BLaER1 treated with 17β-estradiol and CSF1 and Interleukin-3, amounts not matched to agents 10 nM and 100 nM (cell line): ENCODE results near the gene CCDC152.
A peak's percentile ranks its signal among the peaks of the same experiment; 100 is the strongest.

ENCODE experiments used
- H3K27ac ChIP-seq, 11 experiments: shearing (Covaris generic); formaldehyde crosslinking; 2 replicates each; pipeline ENCODE4 v1.8.1; 2022
- H3K27me3 ChIP-seq, 11 experiments: shearing (Covaris generic); formaldehyde crosslinking; 2 replicates each; pipeline ENCODE4 v1.8.1; 2022
- H3K36me3 ChIP-seq, 11 experiments: shearing (Covaris generic); formaldehyde crosslinking; 2 replicates each; pipeline ENCODE4 v1.8.1; 2022
- H3K4me1 ChIP-seq, 10 experiments: shearing (Covaris generic); formaldehyde crosslinking; 2 replicates each; pipeline ENCODE4 v1.8.1; 2022
- H3K4me2 ChIP-seq, 11 experiments: shearing (Covaris generic); formaldehyde crosslinking; 2 replicates each; pipeline ENCODE4 v1.8.1; 2022
- H3K4me3 ChIP-seq, 10 experiments: shearing (Covaris generic); formaldehyde crosslinking; 2 replicates each; pipeline ENCODE4 v1.8.1; 2022
- H3K9ac ChIP-seq, 11 experiments: shearing (Covaris generic); formaldehyde crosslinking; 2 replicates each; pipeline ENCODE4 v1.8.1; 2022
- H3K9me3 ChIP-seq, 11 experiments: shearing (Covaris generic); formaldehyde crosslinking; replicated peaks in 1 of 11; 2 replicates each; pipeline ENCODE4 v1.8.1; 2022
- H4K20me1 ChIP-seq, 11 experiments: shearing (Covaris generic); formaldehyde crosslinking; 2 replicates each; pipeline ENCODE4 v1.8.1; 2022
- Cebpa-rat ChIP-seq, 11 experiments: shearing (Covaris generic); IDR thresholded peaks; 2 replicates each; pipeline ENCODE4 v1.8.1; 2022

CCDC152 gene

DNA sequence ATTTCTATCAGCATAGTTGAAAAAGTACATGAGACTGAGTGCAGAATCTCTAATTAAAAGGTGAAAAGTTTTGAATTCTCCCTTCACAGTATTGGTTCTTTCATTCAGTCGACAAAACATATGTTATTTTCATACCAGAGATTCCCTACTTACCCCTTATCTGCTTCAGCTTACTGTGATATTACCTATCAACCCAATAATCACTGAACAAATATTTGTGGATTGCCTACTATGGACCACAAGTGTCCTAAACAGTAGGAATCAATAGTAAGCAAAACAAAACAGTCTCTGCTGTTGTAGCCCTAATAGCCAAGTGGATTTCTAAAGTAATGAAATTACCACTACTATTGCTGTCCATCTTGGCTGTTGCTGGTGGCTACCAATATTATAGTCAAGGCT is 11.5 kb downstream of the CCDC152 start:
- no peak overlapping the region for H3K4me2 ChIP-seq
- H3K9ac ChIP-seq, result no peak overlapping the region
- peaks cover 0 to 8% (median 0%) of the 10 kb centered on the region in 10 experiments; a peak in 1 of 20 replicates for H3K4me1 ChIP-seq
- TF ChIP-seq Cebpa-rat (IDR thresholded peaks at IDR 0.05), result no peak
- H3K9me3 ChIP-seq, result peaks cover 0 to 12% (median 5%) of the 10 kb centered on the region in 11 experiments; a peak in 9 of 22 replicates
- H3K27me3 ChIP-seq, result no peaks in the 10 kb centered on the region
- no peak overlapping the region for H3K4me3 ChIP-seq
- no peak overlapping the region for H3K27ac ChIP-seq
- H3K36me3 ChIP-seq, result no peaks in the 10 kb centered on the region
- no peaks in the 10 kb centered on the region for H4K20me1 ChIP-seq

GRCh38 chr5:42770003-42770402 is 13.4 kb downstream of the CCDC152 start:
- no peaks in the 10 kb centered on the region for H4K20me1 ChIP-seq
- H3K4me3 ChIP-seq, result no peak overlapping the region
- H3K27me3 ChIP-seq, result no peaks in the 10 kb centered on the region
- peaks cover 0 to 12% (median 4%) of the 10 kb centered on the region in 11 experiments; a peak in 9 of 22 replicates for H3K9me3 ChIP-seq
- no peak overlapping the region for H3K27ac ChIP-seq
- TF ChIP-seq Cebpa-rat (IDR thresholded peaks at IDR 0.05), result no peak
- peaks cover 0 to 8% (median 0%) of the 10 kb centered on the region in 10 experiments; a peak in 1 of 20 replicates for H3K4me1 ChIP-seq
- H3K9ac ChIP-seq, result no peak overlapping the region
- no peak overlapping the region for H3K4me2 ChIP-seq
- no peaks in the 10 kb centered on the region for H3K36me3 ChIP-seq

DNA sequence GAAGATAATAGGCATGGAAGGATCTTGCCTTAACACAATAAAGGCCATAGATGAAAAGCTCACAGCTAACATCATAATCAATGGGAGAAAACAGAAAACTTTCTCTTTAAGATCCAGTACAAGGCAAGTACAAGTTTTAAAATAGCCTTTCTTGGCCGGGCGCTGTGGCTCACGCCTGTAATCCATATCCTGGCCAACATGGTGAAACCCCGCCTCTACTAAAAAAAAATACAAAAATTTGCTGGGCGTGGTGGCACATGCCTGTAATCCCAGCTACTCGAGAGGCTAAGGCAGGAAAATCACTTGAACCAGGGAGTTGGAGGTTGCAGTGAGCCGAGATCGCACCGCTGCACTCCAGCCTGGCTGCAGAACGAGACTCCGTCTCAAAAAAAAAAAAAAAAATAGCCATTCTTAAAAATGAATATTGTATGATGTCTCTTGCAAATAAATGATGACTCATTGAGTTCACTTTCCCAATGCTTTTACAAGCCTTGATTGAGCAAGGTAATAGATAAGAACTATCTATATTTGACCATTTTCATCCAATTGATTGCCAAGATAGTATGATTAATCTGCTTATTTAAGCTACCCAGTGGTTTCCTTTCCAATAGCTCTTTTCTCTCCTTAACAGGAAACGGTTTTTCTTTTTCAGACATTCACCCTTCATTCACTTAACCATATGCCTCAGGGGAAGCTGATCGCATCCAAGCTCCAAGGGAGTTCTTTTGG is 15.8 kb downstream of the CCDC152 start:
- no peaks in the 10 kb centered on the region for H3K36me3 ChIP-seq
- peak overlapping the region in 1 of 11 experiments; percentile 2; a peak in 1 of 22 replicates for H3K4me2 ChIP-seq
- H4K20me1 ChIP-seq, result no peaks in the 10 kb centered on the region
- H3K9ac ChIP-seq, result no peak overlapping the region
- TF ChIP-seq Cebpa-rat (IDR thresholded peaks at IDR 0.05), result no peak
- peaks cover 0 to 7% (median 4%) of the 10 kb centered on the region in 11 experiments; a peak in 7 of 22 replicates for H3K9me3 ChIP-seq
- H3K27ac ChIP-seq, result no peak overlapping the region
- peaks cover 0 to 8% (median 0%) of the 10 kb centered on the region in 10 experiments; a peak in 1 of 20 replicates for H3K4me1 ChIP-seq
- no peaks in the 10 kb centered on the region for H3K27me3 ChIP-seq
- H3K4me3 ChIP-seq, result no peak overlapping the region

- Histone ChIP-seq H4K20me1 (no peaks in the 10 kb centered on the region), H3K4me2 (no peak overlapping the region), H3K9me3 (no peaks in the 10 kb centered on the region), H3K4me3 (no peak overlapping the region), H3K27me3 (no peaks in the 10 kb centered on the region), H3K27ac (no peak overlapping the region), H3K9ac (no peak overlapping the region), H3K36me3 (no peaks in the 10 kb centered on the region), H3K4me1 (peaks cover 0 to 5% (median 0%) of the 10 kb centered on the region in 10 experiments; a peak in 1 of 20 replicates)
- no peak for TF ChIP-seq Cebpa-rat (IDR thresholded peaks at IDR 0.05)
Measured at GRCh38 chr5:42779083-42779482, 22.5 kb downstream of the CCDC152 start.

DNA sequence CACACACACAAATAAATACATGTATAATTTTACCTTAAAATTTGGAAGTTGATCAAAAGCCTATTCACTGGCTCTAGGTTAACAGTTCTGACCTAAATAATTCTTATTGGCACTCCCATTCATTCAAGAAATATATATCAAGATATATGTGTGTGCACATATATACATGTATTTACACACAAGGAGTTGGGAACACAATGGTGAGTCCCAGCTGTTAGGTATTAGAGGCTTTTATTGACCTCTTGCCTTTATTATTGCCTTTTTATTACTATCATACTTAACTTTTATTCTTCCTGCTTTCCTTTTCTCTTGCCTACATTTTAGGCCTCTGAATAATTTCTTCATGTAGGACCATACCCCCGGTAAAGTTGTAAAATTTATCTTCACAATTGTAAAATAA is 25.0 kb downstream of the CCDC152 start:
- peaks cover 11 to 16% (median 14%) of the 10 kb centered on the region in 11 experiments; a peak in 21 of 22 replicates for H3K9me3 ChIP-seq
- H3K4me3 ChIP-seq, result no peak overlapping the region
- no peak overlapping the region for H3K4me2 ChIP-seq
- no peaks in the 10 kb centered on the region for H4K20me1 ChIP-seq
- no peak for TF ChIP-seq Cebpa-rat (IDR thresholded peaks at IDR 0.05)
- no peak overlapping the region for H3K9ac ChIP-seq
- no peaks in the 10 kb centered on the region for H3K36me3 ChIP-seq
- peaks cover 0 to 5% (median 0%) of the 10 kb centered on the region in 10 experiments; a peak in 1 of 20 replicates for H3K4me1 ChIP-seq
- no peaks in the 10 kb centered on the region for H3K27me3 ChIP-seq
- no peak overlapping the region for H3K27ac ChIP-seq

- no peak overlapping the region for H3K4me3 ChIP-seq
Measured at GRCh38 chr5:42784132-42784531, 27.5 kb downstream of the CCDC152 start.

DNA sequence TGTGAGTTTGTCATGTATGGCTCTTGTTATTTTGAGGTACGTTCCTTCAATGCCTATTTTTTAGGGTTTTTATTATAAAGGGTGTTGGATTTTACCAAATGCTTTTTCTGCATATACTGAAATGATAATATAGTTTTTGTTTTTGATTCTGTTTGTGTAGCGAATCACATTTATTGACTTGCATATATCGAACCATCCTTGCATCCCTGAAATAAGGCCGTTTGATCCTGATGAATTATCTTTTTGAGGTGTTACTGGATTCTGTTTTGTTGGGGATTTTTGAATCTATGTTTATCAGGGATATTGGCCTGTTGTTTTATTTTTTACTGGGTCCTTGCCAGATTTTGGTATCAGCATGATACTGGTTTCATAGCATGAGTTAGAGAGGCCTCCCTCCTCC is 29.1 kb downstream of the CCDC152 start:
- no peak overlapping the region for H3K27ac ChIP-seq
- H3K9ac ChIP-seq, result no peak overlapping the region
- H3K4me2 ChIP-seq, result no peak overlapping the region
- H3K36me3 ChIP-seq, result no peaks in the 10 kb centered on the region
- H4K20me1 ChIP-seq, result no peaks in the 10 kb centered on the region
- H3K27me3 ChIP-seq, result no peaks in the 10 kb centered on the region
- no peak overlapping the region for H3K4me3 ChIP-seq
- TF ChIP-seq Cebpa-rat (IDR thresholded peaks at IDR 0.05), result no peak
- no peaks in the 10 kb centered on the region for H3K4me1 ChIP-seq
- H3K9me3 ChIP-seq, result peaks cover 31 to 43% (median 37%) of the 10 kb centered on the region in 11 experiments

More at GRCh38 chr5:42784132-42784531, 27.5 kb downstream of the CCDC152 start:
- Histone ChIP-seq H4K20me1 (no peaks in the 10 kb centered on the region), H3K36me3 (no peaks in the 10 kb centered on the region), H3K9me3 (peaks cover 31 to 41% (median 37%) of the 10 kb centered on the region in 11 experiments), H3K27me3 (no peaks in the 10 kb centered on the region), H3K4me2 (no peak overlapping the region), H3K4me1 (no peaks in the 10 kb centered on the region), H3K27ac (no peak overlapping the region), H3K9ac (no peak overlapping the region)
- no peak for TF ChIP-seq Cebpa-rat (IDR thresholded peaks at IDR 0.05)

GRCh38 chr5:42787073-42787472 is 30.5 kb downstream of the CCDC152 start:
- H3K9me3 ChIP-seq, result peaks cover 31 to 43% (median 37%) of the 10 kb centered on the region in 11 experiments
- H3K27ac ChIP-seq, result no peak overlapping the region
- no peaks in the 10 kb centered on the region for H4K20me1 ChIP-seq
- no peaks in the 10 kb centered on the region for H3K4me1 ChIP-seq
- TF ChIP-seq Cebpa-rat (IDR thresholded peaks at IDR 0.05), result no peak
- no peaks in the 10 kb centered on the region for H3K27me3 ChIP-seq
- no peak overlapping the region for H3K4me2 ChIP-seq
- no peaks in the 10 kb centered on the region for H3K36me3 ChIP-seq
- H3K9ac ChIP-seq, result no peak overlapping the region
- no peak overlapping the region for H3K4me3 ChIP-seq

- H3K36me3 ChIP-seq, result no peaks in the 10 kb centered on the region
- H3K9ac ChIP-seq, result no peak overlapping the region
- no peaks in the 10 kb centered on the region for H3K27me3 ChIP-seq
- no peak overlapping the region for H3K27ac ChIP-seq
- H3K4me3 ChIP-seq, result no peak overlapping the region
- H3K4me1 ChIP-seq, result no peaks in the 10 kb centered on the region
- TF ChIP-seq Cebpa-rat (IDR thresholded peaks at IDR 0.05), result no peak
- H3K9me3 ChIP-seq, result peaks cover 31 to 45% (median 37%) of the 10 kb centered on the region in 11 experiments
- no peaks in the 10 kb centered on the region for H4K20me1 ChIP-seq
- no peak overlapping the region for H3K4me2 ChIP-seq
Measured at GRCh38 chr5:42787845-42788244, 31.2 kb downstream of the CCDC152 start.

DNA sequence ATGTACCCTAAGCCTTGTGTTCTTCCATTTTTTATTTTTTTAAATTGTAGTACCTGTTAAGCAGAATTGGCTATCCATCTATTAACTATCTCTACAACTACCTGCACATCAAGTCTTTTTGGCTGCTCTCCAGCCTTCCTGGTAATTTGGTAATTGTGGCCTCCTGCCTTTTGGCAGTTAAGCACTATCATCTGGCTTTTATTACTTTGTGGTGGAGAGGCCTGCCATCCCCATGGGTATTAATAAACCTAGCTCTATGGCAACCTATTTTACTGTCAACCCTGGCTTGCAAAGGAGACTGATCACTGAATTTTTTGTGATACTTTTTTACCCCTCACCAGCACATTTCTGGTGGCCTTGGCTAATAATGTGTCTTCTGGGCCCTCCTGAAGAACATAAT is 34.5 kb downstream of the CCDC152 start:
- Histone ChIP-seq H3K4me3 (no peak overlapping the region), H3K4me2 (no peak overlapping the region), H3K4me1 (no peaks in the 10 kb centered on the region), H3K9ac (no peak overlapping the region), H3K27ac (no peak overlapping the region), H3K27me3 (no peaks in the 10 kb centered on the region), H3K9me3 (peaks cover 22 to 34% (median 30%) of the 10 kb centered on the region in 11 experiments), H3K36me3 (no peaks in the 10 kb centered on the region), H4K20me1 (no peaks in the 10 kb centered on the region)
- TF ChIP-seq Cebpa-rat (IDR thresholded peaks at IDR 0.05), result no peak
